PC-3 (cell line): ENCODE results near the gene ADAMTS16. TPM values are rescaled to one million over a fixed set of nuclear protein-coding genes. Genes with fewer than 3 reads are reported as not detected.
A peak's percentile ranks its signal among the peaks of the same experiment; 100 is the strongest.

Experiments used
- ATAC-seq: fragments of 200-7000 bp; cut with Tn5 transposase; 2 replicates; pipeline ENCODE4 v1.9.1; 2020; ENCODE audit warnings: mild to moderate bottlenecking, moderate library complexity
- BruUV-seq: library from RNA; stranded (reverse); fragments of 400-500 nt; replicated peaks from 2 replicates; lab custom pipeline; 2021; lab: Mats Ljungman, UMichigan
- CTCF ChIA-PET: fragments of 300-600 bp; sonication (Branson Sonifier 250); formaldehyde crosslinking; loops from one replicate; lab custom pipeline; 2022; ENCODE audit warnings: antibody characterized with exemption; lab: Charles Lee
- POLR2A ChIA-PET: fragments of 300-600 bp; sonication (Branson Sonifier 250); formaldehyde crosslinking; loops from one replicate; lab custom pipeline; 2022; ENCODE audit warnings: antibody characterized with exemption; ENCODE audit not compliant: unreplicated experiment; lab: Charles Lee
- DNase-seq: peaks from one replicate; pipeline ENCODE4 v3.0.0-alpha.2; 2015
- H2AFZ ChIP-seq: fragments of 300-600 bp; sonication (generic); 2 replicates; pipeline ENCODE4 v1.6.0; 2016; ENCODE audit warnings: antibody characterized with exemption, low read length
- H3F3A ChIP-seq: fragments of 300-600 bp; sonication (generic); one replicate; pipeline ENCODE4 v1.6.0; 2017; ENCODE audit warnings: antibody characterized with exemption, low read length, control low read depth, mild to moderate bottlenecking; ENCODE audit not compliant: unreplicated experiment
- H3K27ac ChIP-seq: fragments of 300-600 bp; sonication (generic); 2 replicates; pipeline ENCODE4 v1.5.1; 2016; ENCODE audit warnings: mild to moderate bottlenecking, low read length
- H3K27me3 ChIP-seq: fragments of 300-600 bp; sonication (generic); 2 replicates; pipeline ENCODE4 v1.6.1; 2016; ENCODE audit warnings: low read length, mixed read lengths
- H3K36me3 ChIP-seq: fragments of 300-600 bp; sonication (generic); 2 replicates; pipeline ENCODE4 v1.6.1; 2016; ENCODE audit warnings: low read depth, mixed run types, low read length, mixed read lengths
- H3K4me1 ChIP-seq: fragments of 300-600 bp; sonication (generic); 2 replicates; pipeline ENCODE4 v1.5.1; 2016; ENCODE audit warnings: low read length; ENCODE audit not compliant: insufficient read depth
- H3K4me2 ChIP-seq: fragments of 300-600 bp; sonication (generic); 2 replicates; pipeline ENCODE4 v1.6.0; 2016; ENCODE audit warnings: low read length
- H3K4me3 ChIP-seq: fragments of 300-600 bp; sonication (generic); 2 replicates; pipeline ENCODE4 v1.5.1; 2016; ENCODE audit warnings: mild to moderate bottlenecking, low read length, mixed read lengths
- H3K79me2 ChIP-seq: fragments of 300-600 bp; sonication (generic); 2 replicates; pipeline ENCODE4 v1.6.1; 2017; ENCODE audit warnings: low read length, mixed read lengths
- H3K9ac ChIP-seq: fragments of 300-600 bp; sonication (generic); 2 replicates; pipeline ENCODE4 v1.6.0; 2016; ENCODE audit warnings: mild to moderate bottlenecking, low read length
- H3K9me2 ChIP-seq: fragments of 300-600 bp; sonication (generic); replicated peaks from 2 replicates; pipeline ENCODE4 v1.6.1; 2016; ENCODE audit warnings: mixed run types, low read length, mixed read lengths
- H3K9me3 ChIP-seq: fragments of 300-600 bp; sonication (generic); 2 replicates; pipeline ENCODE4 v1.6.1; 2016; ENCODE audit warnings: low read length, mixed read lengths
- H4K20me1 ChIP-seq: fragments of 300-600 bp; sonication (generic); 2 replicates; pipeline ENCODE4 v1.6.1; 2016; ENCODE audit warnings: low read length, mixed read lengths
- CTCF ChIP-seq: fragments of 300-600 bp; sonication (generic); conservative IDR thresholded peaks from 2 replicates; pipeline ENCODE4 v1.5.1; 2017; ENCODE audit warnings: antibody characterized with exemption, low read depth, mild to moderate bottlenecking, low read length
- EZH2 ChIP-seq: fragments of 300-600 bp; sonication (generic); IDR thresholded peaks from one replicate; pipeline ENCODE4 v1.6.1; 2017; ENCODE audit warnings: antibody characterized with exemption, mild to moderate bottlenecking, low read length; ENCODE audit not compliant: unreplicated experiment
- EZH2phosphoT487 ChIP-seq: fragments of 300-600 bp; sonication (generic); IDR thresholded peaks from 2 replicates; pipeline ENCODE4 v1.6.1; 2018; ENCODE audit warnings: mild to moderate bottlenecking, antibody characterized with exemption, low read length, borderline replicate concordance
- intact Hi-C: fragments of 100-400 bp; cut with micrococcal nuclease; formaldehyde crosslinking; loops from 2 replicates; pipeline ENCODE4 v1.9.0; 2023
- total RNA-seq: library from RNA; depleted of rRNA; stranded (reverse); fragments of >200 nt; gene quantifications from 2 replicates; pipeline ENCODE4 v1.2.3, GENCODE V29; 2014

ADAMTS16 gene
- total RNA-seq, 1 experiment from 2014 or later: 1.7 TPM

DNA sequence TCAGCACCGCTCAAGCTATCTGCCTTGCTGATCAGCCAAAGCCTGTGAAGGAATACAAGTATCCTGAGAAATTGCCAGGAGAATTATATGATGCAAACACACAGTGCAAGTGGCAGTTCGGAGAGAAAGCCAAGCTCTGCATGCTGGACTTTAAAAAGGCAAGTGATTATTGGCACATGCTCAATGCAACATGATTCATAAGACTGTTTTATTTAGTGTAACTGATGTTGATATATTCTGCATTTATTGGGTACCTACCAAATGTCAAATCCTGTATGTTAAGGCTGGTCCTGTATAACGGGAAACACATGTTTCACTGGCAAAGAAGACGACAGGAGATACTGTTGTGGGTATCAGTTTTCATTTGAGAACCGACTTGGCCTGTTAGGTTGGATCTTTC, 69.0 kb downstream of the ADAMTS16 start:
- intact Hi-C loops: no loop called here
- Histone ChIP-seq H3K27me3 (no peaks in the 10 kb centered on the region), H3K4me3 (no peak overlapping the region), H3K9me3 (no peaks in the 10 kb centered on the region), H3K36me3 (no peaks in the 10 kb centered on the region), H3K9ac (no peak overlapping the region), H3K9me2 (no peaks in the 10 kb centered on the region), H3K79me2 (no peaks in the 10 kb centered on the region), H4K20me1 (no peaks in the 10 kb centered on the region), H3F3A (no peaks in the 10 kb centered on the region), H2AFZ (no peak overlapping the region), H3K4me1 (no peaks in the 10 kb centered on the region), H3K4me2 (no peak overlapping the region), H3K27ac (no peak overlapping the region)
- ATAC-seq (peak; percentile 29; the same call in 1 of the 2 replicates), DNase-seq (peak; percentile 32)
- ChIA-PET POLR2A (no interaction called here), CTCF (no interaction called here)
- TF ChIP-seq EZH2phosphoT487: no peak
- no peak for TF ChIP-seq CTCF
- TF ChIP-seq EZH2: no peak
- no TSS peak for BruUV-seq

- H3K4me3 ChIP-seq: no peak overlapping the region
- ChIA-PET CTCF (no interaction called here), POLR2A (no interaction called here)
- H3K27me3 ChIP-seq: no peaks in the 10 kb centered on the region
- H3K9ac ChIP-seq: no peak overlapping the region
- H3K36me3 ChIP-seq: no peaks in the 10 kb centered on the region
- BruUV-seq: no TSS peak
- no peaks in the 10 kb centered on the region for H3K4me1 ChIP-seq
- no peak overlapping the region for H3K4me2 ChIP-seq
- no peaks in the 10 kb centered on the region for H4K20me1 ChIP-seq
- TF ChIP-seq CTCF: no peak
- TF ChIP-seq EZH2: no peak
- TF ChIP-seq EZH2phosphoT487: no peak
- no peaks in the 10 kb centered on the region for H3K9me3 ChIP-seq
- no peaks in the 10 kb centered on the region for H3F3A ChIP-seq
- no peak overlapping the region for H3K27ac ChIP-seq
- ATAC-seq: no peak
- H3K9me2 ChIP-seq: no peaks in the 10 kb centered on the region
- intact Hi-C loops: no loop called here
- H3K79me2 ChIP-seq: no peaks in the 10 kb centered on the region
- no peak overlapping the region for H2AFZ ChIP-seq
- DNase-seq: no peak
Observed at GRCh38 chr5:5209510-5210286, 69.6 kb downstream of the ADAMTS16 start.

- H3K4me2 ChIP-seq: no peak overlapping the region
- no peaks in the 10 kb centered on the region for H4K20me1 ChIP-seq
- CTCF ChIA-PET: no interaction called here
- intact Hi-C loops: no loop called here
- TF ChIP-seq EZH2: no peak
- TF ChIP-seq CTCF: no peak
- TF ChIP-seq EZH2phosphoT487: no peak
- POLR2A ChIA-PET: no interaction called here
- BruUV-seq: no TSS peak
- ATAC-seq: no peak
- H3K9me2 ChIP-seq: no peaks in the 10 kb centered on the region
- no peak overlapping the region for H3K9ac ChIP-seq
- no peaks in the 10 kb centered on the region for H3K79me2 ChIP-seq
- no peak overlapping the region for H3K27ac ChIP-seq
- no peaks in the 10 kb centered on the region for H3K4me1 ChIP-seq
- DNase-seq: no peak
- no peaks in the 10 kb centered on the region for H3K36me3 ChIP-seq
- no peaks in the 10 kb centered on the region for H3K27me3 ChIP-seq
- H3K9me3 ChIP-seq: no peaks in the 10 kb centered on the region
- no peak overlapping the region for H3K4me3 ChIP-seq
- no peak overlapping the region for H2AFZ ChIP-seq
- H3F3A ChIP-seq: no peaks in the 10 kb centered on the region
Observed at GRCh38 chr5:5217371-5217770, 77.2 kb downstream of the ADAMTS16 start.
